H9 (cell line): ENCODE results near the gene CFDP1. TPM values are rescaled to one million over a fixed set of nuclear protein-coding genes. Genes with fewer than 3 reads are reported as not detected.
A peak's percentile ranks its signal among the peaks of the same experiment; 100 is the strongest.

Experiments used
- DNase-seq: peaks from one replicate; pipeline ENCODE4 v3.0.0-alpha.2; 2017
- H2AFZ ChIP-seq: one replicate; pipeline ENCODE4 v1.6.1; 2013; ENCODE audit warnings: mild to moderate bottlenecking, low read length, control low read depth, moderate library complexity
- H2AK5ac ChIP-seq: 2 replicates; pipeline ENCODE4 v1.6.1; 2013; ENCODE audit warnings: low read length, control low read depth, mixed read lengths; ENCODE audit not compliant: insufficient read length
- H2BK120ac ChIP-seq: one replicate; pipeline ENCODE4 v1.6.1; 2013; ENCODE audit warnings: low read depth, mild to moderate bottlenecking, low read length, control low read depth, inconsistent platforms; ENCODE audit not compliant: poor library complexity, severe bottlenecking
- H2BK12ac ChIP-seq: 2 replicates; pipeline ENCODE4 v1.6.1; 2013; ENCODE audit warnings: low read length, control low read depth, mixed read lengths, low read depth; ENCODE audit not compliant: insufficient read length
- H2BK15ac ChIP-seq: 2 replicates; pipeline ENCODE4 v1.6.1; 2013; ENCODE audit warnings: low read depth, low read length, control low read depth
- H2BK20ac ChIP-seq: one replicate; pipeline ENCODE4 v1.6.1; 2013; ENCODE audit warnings: low read depth, mild to moderate bottlenecking, low read length, control low read depth, inconsistent platforms; ENCODE audit not compliant: poor library complexity, severe bottlenecking
- H2BK5ac ChIP-seq: 2 replicates; pipeline ENCODE4 v1.6.1; 2013; ENCODE audit warnings: low read length, control low read depth, mixed read lengths; ENCODE audit not compliant: insufficient read length
- H3K14ac ChIP-seq: 2 replicates; pipeline ENCODE4 v1.6.1; 2013; ENCODE audit warnings: low read length, control low read depth; ENCODE audit not compliant: insufficient read depth
- H3K18ac ChIP-seq: 2 replicates; pipeline ENCODE4 v1.6.1; 2013; ENCODE audit warnings: low read depth, mild to moderate bottlenecking, mixed read lengths, low read length, control low read depth; ENCODE audit not compliant: insufficient read length
- H3K23ac ChIP-seq: 2 replicates; pipeline ENCODE4 v1.6.1; 2013; ENCODE audit warnings: low read length, control low read depth, mixed read lengths, low read depth; ENCODE audit not compliant: insufficient read length
- H3K23me2 ChIP-seq: 2 replicates; pipeline ENCODE4 v1.6.1; 2013; ENCODE audit warnings: low read depth, mild to moderate bottlenecking, mixed read lengths, low read length, control low read depth; ENCODE audit not compliant: insufficient read length, poor library complexity, severe bottlenecking
- H3K27ac ChIP-seq: 2 replicates; pipeline ENCODE4 v1.5.1; 2013; ENCODE audit warnings: low read length, control low read depth, mixed read lengths, low read depth; ENCODE audit not compliant: insufficient read length
- H3K27me3 ChIP-seq: 2 replicates; pipeline ENCODE4 v1.6.1; 2013; ENCODE audit warnings: low read length, control low read depth, inconsistent platforms; ENCODE audit not compliant: insufficient read depth
- H3K4ac ChIP-seq: 2 replicates; pipeline ENCODE4 v1.6.1; 2013; ENCODE audit warnings: low read depth, mild to moderate bottlenecking, control low read depth, inconsistent platforms, low read length, moderate library complexity
- H3K4me1 ChIP-seq: 2 replicates; pipeline ENCODE4 v1.6.1; 2013; ENCODE audit warnings: low read length, control low read depth, inconsistent platforms; ENCODE audit not compliant: insufficient read depth
- H3K4me2 ChIP-seq: 2 replicates; pipeline ENCODE4 v1.6.1; 2013; ENCODE audit warnings: low read length, control low read depth, mixed read lengths; ENCODE audit not compliant: insufficient read length, insufficient read depth
- H3K56ac ChIP-seq: 2 replicates; pipeline ENCODE4 v1.6.1; 2013; ENCODE audit warnings: low read depth, mild to moderate bottlenecking, mixed read lengths, low read length, control low read depth; ENCODE audit not compliant: insufficient read length
- H3K79me1 ChIP-seq: 2 replicates; pipeline ENCODE4 v1.6.1; 2013; ENCODE audit warnings: low read depth, mild to moderate bottlenecking, moderate library complexity, low read length, control low read depth, inconsistent platforms; ENCODE audit not compliant: insufficient read depth, poor library complexity, severe bottlenecking
- H3K79me2 ChIP-seq: 2 replicates; pipeline ENCODE4 v1.6.1; 2013; ENCODE audit warnings: low read length, control low read depth, inconsistent platforms; ENCODE audit not compliant: insufficient read depth
- H3K9ac ChIP-seq: 2 replicates; pipeline ENCODE4 v1.6.1; 2013; ENCODE audit warnings: low read length, control low read depth, mixed read lengths; ENCODE audit not compliant: insufficient read length; ENCODE audit errors: extremely low read depth
- H3K9me3 ChIP-seq: one replicate; pipeline ENCODE4 v1.6.1; 2013; ENCODE audit warnings: low read depth, low read length, inconsistent platforms; ENCODE audit not compliant: control insufficient read depth
- H3T11ph ChIP-seq: one replicate; pipeline ENCODE4 v1.6.1; 2013; ENCODE audit warnings: mild to moderate bottlenecking, low read length, control low read depth, inconsistent platforms
- H4K20me1 ChIP-seq: one replicate; pipeline ENCODE4 v1.6.1; 2013; ENCODE audit not compliant: control insufficient read depth, insufficient read length, insufficient read depth
- H4K5ac ChIP-seq: 2 replicates; pipeline ENCODE4 v1.6.1; 2013; ENCODE audit warnings: low read depth, mild to moderate bottlenecking, mixed read lengths, low read length, control low read depth; ENCODE audit not compliant: insufficient read length
- H4K8ac ChIP-seq: replicated peaks from 2 replicates; pipeline ENCODE4 v1.6.1; 2013; ENCODE audit warnings: low read length, control low read depth, mixed read lengths, low read depth; ENCODE audit not compliant: insufficient read length
- H4K91ac ChIP-seq: 2 replicates; pipeline ENCODE4 v1.6.1; 2013; ENCODE audit warnings: low read depth, mild to moderate bottlenecking, moderate library complexity, mixed read lengths, low read length, control low read depth; ENCODE audit not compliant: insufficient read length
- H3K27ac Mint-ChIP-seq, 3 experiments: 2 replicates in 2 of 3; 3 replicates in 1 of 3; pipeline ENCODE4 v1.8.0; 2020 to 2021; ENCODE audit warnings: mixed read lengths in 3 of 3, mild to moderate bottlenecking in 1 of 3, moderate library complexity in 1 of 3
- H3K27me3 Mint-ChIP-seq: 2 replicates; pipeline ENCODE4 v1.8.0; 2021; ENCODE audit warnings: low read depth, mild to moderate bottlenecking, moderate library complexity, mixed read lengths
- H3K36me3 Mint-ChIP-seq, 3 experiments: 2 replicates in 2 of 3; 3 replicates in 1 of 3; pipeline ENCODE4 v1.8.0; 2020 to 2021; ENCODE audit warnings: low read depth in 3 of 3, mixed read lengths in 3 of 3; ENCODE audit not compliant: insufficient read depth in 1 of 3
- H3K4me1 Mint-ChIP-seq, 2 experiments: 2 replicates each; pipeline ENCODE4 v1.8.0; 2020; ENCODE audit warnings: mixed read lengths in 2 of 2
- H3K4me3 Mint-ChIP-seq, 2 experiments: 2 replicates in 1 of 2; 3 replicates in 1 of 2; pipeline ENCODE4 v1.8.0; 2020 to 2021; ENCODE audit warnings: mild to moderate bottlenecking in 2 of 2, mixed read lengths in 2 of 2, moderate library complexity in 1 of 2
- H3K9me3 Mint-ChIP-seq, 2 experiments: 2 replicates in 1 of 2; 3 replicates in 1 of 2; pipeline ENCODE4 v1.8.0; 2020; ENCODE audit warnings: mild to moderate bottlenecking in 2 of 2, mixed read lengths in 2 of 2, moderate library complexity in 1 of 2
- WGBS: extraction: QIAGEN DNeasy Blood & Tissue Kit; methylation state at CpG from one replicate; pipeline ENCODE4 v1.1.7; 2013; ENCODE audit warnings: missing lambda C conversion rate, low lambda C conversion rate, mixed read lengths; ENCODE audit not compliant: insufficient read length; ENCODE audit errors: extremely low coverage; 5-methylcytosine and 5-hydroxymethylcytosine counted together
- total RNA-seq: library from RNA; stranded (reverse); gene quantifications from 2 replicates; pipeline ENCODE4 v1.2.1, GENCODE V29; 2021
- TF ChIP-seq, protein P1 (sequence below): fragments of 200-600 bp; sonication (generic); conservative IDR thresholded peaks from 3 replicates; pipeline ENCODE4 v1.8.0; 2021; ENCODE audit warnings: antibody characterized with exemption, mild to moderate bottlenecking

Gene CFDP1
- total RNA-seq, 1 experiment from 2014 or later: 89.2 TPM

DNA sequence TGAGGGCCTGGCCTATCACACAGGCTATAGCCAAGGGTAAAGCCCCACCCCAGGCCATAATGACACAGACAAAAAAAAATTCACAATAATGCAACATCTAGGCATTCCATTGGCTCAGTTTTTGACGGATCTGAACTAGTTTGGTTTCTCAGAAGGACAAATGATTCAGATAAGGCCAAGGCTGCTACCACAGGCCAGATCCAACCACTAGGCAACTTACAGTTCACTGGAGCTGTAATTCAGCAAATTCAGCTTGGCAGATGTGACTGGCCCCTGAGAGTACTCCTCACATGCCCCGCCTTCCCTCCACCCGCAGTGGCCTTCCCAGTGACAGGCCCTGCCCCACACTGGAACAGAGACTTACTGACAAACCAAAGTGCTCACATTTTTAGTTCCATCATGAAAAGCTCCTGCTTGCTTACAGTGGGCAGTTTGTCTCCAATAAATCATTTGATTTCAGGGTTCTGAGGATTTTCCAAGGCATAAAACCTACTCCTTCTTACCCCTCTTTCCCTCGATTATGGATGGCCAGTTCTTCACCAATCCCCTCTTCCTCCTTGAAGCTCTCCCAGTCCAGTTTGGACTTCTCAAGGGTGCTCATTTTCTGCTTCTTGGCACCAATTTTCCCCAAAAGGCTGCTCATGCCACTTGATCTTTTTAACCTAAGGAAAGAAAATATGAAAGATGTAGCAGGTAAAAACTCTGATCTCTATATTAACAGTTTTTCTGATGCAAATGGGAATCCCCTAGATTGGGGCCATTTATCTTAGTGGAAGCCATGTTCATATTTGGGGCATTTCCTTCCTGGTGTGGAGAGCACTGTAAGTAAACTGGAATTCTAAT, 128.6 kb downstream of the CFDP1 start:
- no peaks in the 10 kb centered on the region for H3K23me2 ChIP-seq
- Mint-ChIP-seq H3K4me1 (peaks cover 4 to 9% of the 10 kb centered on the region in 2 experiments; a peak in 2 of 4 replicates), H3K27me3 (no peaks in the 10 kb centered on the region; the same call in 1 of the 2 replicates), H3K36me3 (peaks cover 20 to 48% (median 46%) of the 10 kb centered on the region in 3 experiments; a peak in 6 of 7 replicates), H3K4me3 (no peak overlapping the region), H3K9me3 (no peaks in the 10 kb centered on the region), H3K27ac (peak overlapping the region in 1 of 3 experiments; percentile 59; a peak in 2 of 7 replicates)
- H3K18ac ChIP-seq: no peak overlapping the region
- no peak overlapping the region for H3K4ac ChIP-seq
- H3K4me1 ChIP-seq: no peaks in the 10 kb centered on the region
- H3K14ac ChIP-seq: no peak overlapping the region
- TF ChIP-seq, protein P1, sequence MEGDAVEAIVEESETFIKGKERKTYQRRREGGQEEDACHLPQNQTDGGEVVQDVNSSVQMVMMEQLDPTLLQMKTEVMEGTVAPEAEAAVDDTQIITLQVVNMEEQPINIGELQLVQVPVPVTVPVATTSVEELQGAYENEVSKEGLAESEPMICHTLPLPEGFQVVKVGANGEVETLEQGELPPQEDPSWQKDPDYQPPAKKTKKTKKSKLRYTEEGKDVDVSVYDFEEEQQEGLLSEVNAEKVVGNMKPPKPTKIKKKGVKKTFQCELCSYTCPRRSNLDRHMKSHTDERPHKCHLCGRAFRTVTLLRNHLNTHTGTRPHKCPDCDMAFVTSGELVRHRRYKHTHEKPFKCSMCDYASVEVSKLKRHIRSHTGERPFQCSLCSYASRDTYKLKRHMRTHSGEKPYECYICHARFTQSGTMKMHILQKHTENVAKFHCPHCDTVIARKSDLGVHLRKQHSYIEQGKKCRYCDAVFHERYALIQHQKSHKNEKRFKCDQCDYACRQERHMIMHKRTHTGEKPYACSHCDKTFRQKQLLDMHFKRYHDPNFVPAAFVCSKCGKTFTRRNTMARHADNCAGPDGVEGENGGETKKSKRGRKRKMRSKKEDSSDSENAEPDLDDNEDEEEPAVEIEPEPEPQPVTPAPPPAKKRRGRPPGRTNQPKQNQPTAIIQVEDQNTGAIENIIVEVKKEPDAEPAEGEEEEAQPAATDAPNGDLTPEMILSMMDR: no peak
- no peaks in the 10 kb centered on the region for H3K9me3 ChIP-seq
- H3K27ac ChIP-seq: no peak overlapping the region
- H2BK5ac ChIP-seq: no peak overlapping the region
- H4K91ac ChIP-seq: no peak overlapping the region
- DNase-seq: no peak
- no peak overlapping the region for H2BK15ac ChIP-seq
- H3K56ac ChIP-seq: no peak overlapping the region
- no peak overlapping the region for H3K4me2 ChIP-seq
- H2AK5ac ChIP-seq: no peak overlapping the region
- H3K9ac ChIP-seq: no peak overlapping the region
- H3T11ph ChIP-seq: no peak overlapping the region
- H4K5ac ChIP-seq: no peak overlapping the region
- H2BK20ac ChIP-seq: no peak overlapping the region
- no CpG with 5 or more reads among the region's 4 CpGs for WGBS
- no peak overlapping the region for H2AFZ ChIP-seq
- H4K8ac ChIP-seq: no peak overlapping the region
- no peak overlapping the region for H2BK120ac ChIP-seq
- no peaks in the 10 kb centered on the region for H4K20me1 ChIP-seq
- no peaks in the 10 kb centered on the region for H3K79me2 ChIP-seq
- H3K23ac ChIP-seq: no peak overlapping the region
- H3K27me3 ChIP-seq: no peaks in the 10 kb centered on the region
- H3K79me1 ChIP-seq: no peaks in the 10 kb centered on the region
- no peak overlapping the region for H2BK12ac ChIP-seq
